Naive thymus-derived CD8-positive, alpha-beta T cell (primary cell): ENCODE measurements around the gene ZRANB2. TPM values are rescaled to one million over a fixed set of nuclear protein-coding genes. Genes with fewer than 3 reads are reported as not detected.

Source experiments
- ATAC-seq, 2 donors: fragments of 150-1000 bp; cut with Tn5 transposase in 1 of 2; sonication (Bioruptor Pico), chemical (Tn5 transposase) in 1 of 2; 1 replicate in 1 of 2; 2 replicates in 1 of 2; pipeline ENCODE4 v1.10.0; 2021; ENCODE audit warnings: mild to moderate bottlenecking in 2 of 2, moderate library complexity in 2 of 2
- POLR2A ChIA-PET: fragments of 350-600 bp; sonication (Branson Sonifier 250); formaldehyde crosslinking; loops from one replicate; lab custom pipeline; 2021; ENCODE audit warnings: antibody characterized with exemption; lab: Charles Lee
- DNase-seq, 10 donors: peaks; one replicate each; pipeline versions ENCODE4 v3.0.0 to v3.0.0-alpha.2; 2020 to 2022
- H3K27ac Mint-ChIP-seq, 10 donors: one replicate each; pipeline ENCODE4 v1.8.0; 2020 to 2022; ENCODE audit warnings: mild to moderate bottlenecking in 10 of 10, mixed read lengths in 10 of 10, moderate library complexity in 4 of 10, inconsistent platforms in 1 of 10
- H3K27me3 Mint-ChIP-seq, 5 donors: one replicate each; pipeline ENCODE4 v1.8.0; 2021 to 2022; ENCODE audit warnings: mixed read lengths in 5 of 5
- H3K36me3 Mint-ChIP-seq, 3 donors: one replicate each; pipeline ENCODE4 v1.8.0; 2020 to 2022; ENCODE audit warnings: mixed read lengths in 3 of 3, mild to moderate bottlenecking in 2 of 3, inconsistent platforms in 1 of 3
- H3K4me1 Mint-ChIP-seq, 4 donors: one replicate each; pipeline ENCODE4 v1.8.0; 2021 to 2022; ENCODE audit warnings: mixed read lengths in 4 of 4
- H3K4me3 Mint-ChIP-seq, 10 donors: one replicate each; pipeline ENCODE4 v1.8.0; 2020 to 2022; ENCODE audit warnings: mild to moderate bottlenecking in 10 of 10, mixed read lengths in 10 of 10, moderate library complexity in 6 of 10, inconsistent platforms in 1 of 10
- H3K9me3 Mint-ChIP-seq, 9 donors: one replicate each; pipeline ENCODE4 v1.8.0; 2020 to 2022; ENCODE audit warnings: mixed read lengths in 9 of 9, mild to moderate bottlenecking in 3 of 9, inconsistent platforms in 1 of 9, moderate library complexity in 1 of 9
- microRNA-seq: library from miRNA; unstranded; fragments of <30 nt; microRNA quantifications from one replicate; pipeline ENCODE4 v1.2.0, GENCODE V29; 2022; ENCODE audit warnings: borderline microRNAs expressed
- polyA plus RNA-seq, 3 donors: library from polyadenylated mRNA; unstranded; fragments of 300-500 nt; fragmentation: Illumina TruSeq; gene quantifications; one replicate each; pipeline ENCODE4 v1.2.3, GENCODE V29; 2021
- total RNA-seq, 8 experiments: library from RNA in 2 of 8; stranded (reverse) in 2 of 8; gene quantifications; one replicate each; pipeline ENCODE4 v1.2.3 and lab custom pipeline; 2021 to 2026

The ZRANB2 gene
- total and polyA plus RNA-seq, 5 experiments from 2014 or later: 40.9 to 175 (median 67.7) TPM

GRCh38 chr1:71014178-71014579, 66.7 kb downstream of the ZRANB2 start:
- POLR2A ChIA-PET: no interaction called here
- Mint-ChIP-seq H3K27me3 (peaks cover 4 to 15% (median 10%) of the 10 kb centered on the region in 5 donors), H3K36me3 (no peaks in the 10 kb centered on the region), H3K9me3 (no peaks in the 10 kb centered on the region), H3K4me3 (no peak overlapping the region), H3K4me1 (no peaks in the 10 kb centered on the region), H3K27ac (no peak overlapping the region)
- ATAC-seq (no peak), DNase-seq (no peak)

Small RNA genes within 50 kb of the gene (microRNA-seq; reads per million reads assigned to microRNA genes)
- gene MIR186: 3,909 reads per million, percentile 91 among the genes with 10 or more reads in this experiment

Other genes with a start within 250 kb of the ZRANB2 start
- gene PTGER3, start 33.2 kb downstream of the ZRANB2 start, total RNA-seq: under 1 TPM; 0.11 to 0.26 TPM
- not detected for gene PTGER3, start 33.2 kb downstream of the ZRANB2 start, polyA plus RNA-seq